SIG-M5 (cell line): Measurements from ENCODE around the gene NOC4L.

ENCODE experiments used
- DNase-seq: peaks from one replicate; lab custom pipeline; 2025; lab: John Stamatoyannopoulos, UW

NOC4L gene

GRCh38 chr12:132170094-132170636, 25.9 kb downstream of the NOC4L start:
- no peak for DNase-seq

GRCh38 chr12:132170637-132171292, 26.5 kb downstream of the NOC4L start:
- DNase-seq: no peak

GRCh38 chr12:132171293-132171967, 27.2 kb downstream of the NOC4L start:
- no peak for DNase-seq

- no peak for DNase-seq
Measured at GRCh38 chr12:132171968-132172521, 27.8 kb downstream of the NOC4L start.

GRCh38 chr12:132172619-132173018, 28.4 kb downstream of the NOC4L start:
- DNase-seq: no peak

GRCh38 chr12:132173135-132174014, 29.1 kb downstream of the NOC4L start:
- no peak for DNase-seq

GRCh38 chr12:132174015-132174838, 30.0 kb downstream of the NOC4L start:
- DNase-seq: no peak

- DNase-seq: no peak
Measured at GRCh38 chr12:132174839-132175490, 30.7 kb downstream of the NOC4L start.

GRCh38 chr12:132175496-132176384, 31.5 kb downstream of the NOC4L start:
- no peak for DNase-seq

- no peak for DNase-seq
Measured at GRCh38 chr12:132176385-132176919, 32.2 kb downstream of the NOC4L start.

- DNase-seq: no peak
Measured at GRCh38 chr12:132176920-132177551, 32.8 kb downstream of the NOC4L start.

GRCh38 chr12:132178316-132178715, 34.1 kb downstream of the NOC4L start:
- DNase-seq: no peak

- no peak for DNase-seq
Measured at GRCh38 chr12:132178801-132179401, 34.6 kb downstream of the NOC4L start.

GRCh38 chr12:132179431-132180362, 35.4 kb downstream of the NOC4L start:
- no peak for DNase-seq

GRCh38 chr12:132180648-132181546, 36.6 kb downstream of the NOC4L start:
- no peak for DNase-seq

GRCh38 chr12:132181570-132182200, 37.4 kb downstream of the NOC4L start:
- no peak for DNase-seq
